Naive thymus-derived CD4-positive, alpha-beta T cell (primary cell): Measurements from ENCODE around the gene NUTM2F. TPM values are rescaled to one million over a fixed set of nuclear protein-coding genes. Genes with fewer than 3 reads are reported as not detected.

Experiments
- ATAC-seq: fragments of 150-1000 bp; cut with Tn5 transposase; 2 replicates; pipeline ENCODE4 v1.10.0; 2021; ENCODE audit warnings: mild to moderate bottlenecking, moderate library complexity
- CTCF ChIA-PET: fragments of 350-600 bp; sonication (Branson Sonifier 250); formaldehyde crosslinking; loops from one replicate; lab custom pipeline; 2021; ENCODE audit warnings: antibody characterized with exemption; lab: Charles Lee
- POLR2A ChIA-PET: fragments of 350-600 bp; sonication (Branson Sonifier 250); formaldehyde crosslinking; loops from one replicate; lab custom pipeline; 2021; ENCODE audit warnings: antibody characterized with exemption, inconsistent platforms; lab: Charles Lee
- DNase-seq, 9 donors: peaks; one replicate each; pipeline versions ENCODE4 v3.0.0 to v3.0.0-alpha.2; 2020 to 2022; ENCODE audit warnings: mixed read lengths in 1 of 9
- H3K27ac ChIP-seq: one replicate; pipeline ENCODE4 v1.7.0; 2013; ENCODE audit warnings: mild to moderate bottlenecking, low read depth, low read length, moderate library complexity
- H3K27me3 ChIP-seq, 2 donors: one replicate each; pipeline ENCODE4 v1.7.0; 2013; ENCODE audit warnings: low read length in 2 of 2, mild to moderate bottlenecking in 2 of 2, moderate library complexity in 2 of 2; ENCODE audit not compliant: control insufficient read depth in 2 of 2, insufficient read depth in 2 of 2
- H3K36me3 ChIP-seq, 3 experiments: 1 replicate in 2 of 3; 2 replicates in 1 of 3; pipeline ENCODE4 v1.7.0; 2013; ENCODE audit warnings: low read length in 3 of 3, mild to moderate bottlenecking in 3 of 3, moderate library complexity in 1 of 3; ENCODE audit not compliant: insufficient read depth in 3 of 3, control insufficient read depth in 2 of 3
- H3K4me1 ChIP-seq, 2 donors: one replicate each; pipeline ENCODE4 v1.7.0; 2013; ENCODE audit warnings: low read length in 2 of 2, mild to moderate bottlenecking in 2 of 2, moderate library complexity in 1 of 2; ENCODE audit not compliant: control insufficient read depth in 2 of 2, insufficient read depth in 2 of 2
- H3K4me3 ChIP-seq: 2 replicates; pipeline ENCODE4 v1.7.0; 2013; ENCODE audit warnings: mild to moderate bottlenecking, low read length
- H3K9me3 ChIP-seq, 3 experiments: 1 replicate in 2 of 3; 2 replicates in 1 of 3; pipeline ENCODE4 v1.7.0; 2013; ENCODE audit warnings: low read length in 3 of 3; ENCODE audit not compliant: control insufficient read depth in 2 of 3
- H3K27ac Mint-ChIP-seq, 9 donors: one replicate each; pipeline ENCODE4 v1.8.0; 2020 to 2022; ENCODE audit warnings: mixed read lengths in 9 of 9, mild to moderate bottlenecking in 8 of 9, moderate library complexity in 5 of 9, inconsistent platforms in 2 of 9
- H3K27me3 Mint-ChIP-seq, 5 donors: one replicate each; pipeline ENCODE4 v1.8.0; 2021 to 2022; ENCODE audit warnings: mixed read lengths in 5 of 5, mild to moderate bottlenecking in 1 of 5
- H3K36me3 Mint-ChIP-seq, 5 donors: one replicate each; pipeline ENCODE4 v1.8.0; 2020 to 2022; ENCODE audit warnings: mixed read lengths in 5 of 5, mild to moderate bottlenecking in 3 of 5, inconsistent platforms in 1 of 5
- H3K4me1 Mint-ChIP-seq, 7 donors: one replicate each; pipeline ENCODE4 v1.8.0; 2020 to 2022; ENCODE audit warnings: mixed read lengths in 7 of 7, mild to moderate bottlenecking in 3 of 7, inconsistent platforms in 1 of 7
- H3K4me3 Mint-ChIP-seq, 10 donors: one replicate each; pipeline ENCODE4 v1.8.0; 2020 to 2022; ENCODE audit warnings: mild to moderate bottlenecking in 10 of 10, mixed read lengths in 10 of 10, moderate library complexity in 6 of 10, inconsistent platforms in 2 of 10
- H3K9me3 Mint-ChIP-seq, 11 donors: one replicate each; pipeline ENCODE4 v1.8.0; 2020 to 2022; ENCODE audit warnings: mixed read lengths in 11 of 11, mild to moderate bottlenecking in 4 of 11, inconsistent platforms in 1 of 11, moderate library complexity in 1 of 11
- intact Hi-C, 2 donors: fragments of 100-400 bp; cut with micrococcal nuclease; formaldehyde crosslinking; loops; one replicate each; pipeline ENCODE4 v1.15.1; 2023
- polyA plus RNA-seq, 2 donors: library from polyadenylated mRNA; unstranded; fragments of 300-500 nt; fragmentation: Illumina TruSeq; gene quantifications; one replicate each; pipeline ENCODE4 v1.2.3, GENCODE V29; 2021
- total RNA-seq, 6 experiments: library from RNA in 5 of 6; stranded (reverse) in 5 of 6; gene quantifications; 1 replicate in 5 of 6; 2 replicates in 1 of 6; pipeline ENCODE4 v1.2.3 and lab custom pipeline; 2021 to 2026

Gene NUTM2F
- total and polyA plus RNA-seq, 7 experiments from 2014 or later, result not detected

DNA sequence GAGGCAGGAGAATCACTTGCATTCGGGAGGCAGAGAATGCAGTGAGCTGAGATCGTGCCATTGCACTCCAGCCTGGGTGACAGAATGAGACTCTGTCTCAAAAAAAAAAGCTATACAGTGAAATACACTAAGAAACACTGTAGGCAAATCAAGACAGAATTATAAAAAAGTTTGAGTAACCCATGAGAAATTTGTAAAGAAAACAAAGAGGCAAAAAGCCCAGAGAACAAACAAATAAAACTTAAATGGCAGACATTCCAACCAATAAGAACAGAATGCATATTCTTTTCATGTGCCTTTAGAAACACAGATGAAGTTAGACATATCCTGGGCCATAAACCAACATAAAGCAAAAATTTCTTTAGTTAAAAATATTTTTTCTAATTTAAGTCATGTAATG, 38.8 kb downstream of the NUTM2F start:
- intact Hi-C loops, result no loop called here
- no peaks in the 10 kb centered on the region for H3K4me1 ChIP-seq
- POLR2A ChIA-PET, result no interaction called here
- no peak overlapping the region for H3K27ac Mint-ChIP-seq
- H3K9me3 Mint-ChIP-seq, result peaks cover 0 to 5% (median 0%) of the 10 kb centered on the region in 11 donors
- peaks cover 0 to 59% (median 4%) of the 10 kb centered on the region in 3 experiments for H3K36me3 ChIP-seq
- H3K9me3 ChIP-seq, result no peaks in the 10 kb centered on the region
- ATAC-seq (no peak), DNase-seq (no peak)
- CTCF ChIA-PET, result no interaction called here
- no peak overlapping the region for H3K27ac ChIP-seq
- H3K4me3 Mint-ChIP-seq, result no peak overlapping the region
- H3K4me1 Mint-ChIP-seq, result peaks cover 0 to 4% (median 2%) of the 10 kb centered on the region in 7 donors
- H3K27me3 ChIP-seq, result no peaks in the 10 kb centered on the region
- peaks cover 24 to 76% (median 62%) of the 10 kb centered on the region in 5 donors for H3K36me3 Mint-ChIP-seq
- H3K4me3 ChIP-seq, result no peak overlapping the region
- H3K27me3 Mint-ChIP-seq, result no peaks in the 10 kb centered on the region

DNA sequence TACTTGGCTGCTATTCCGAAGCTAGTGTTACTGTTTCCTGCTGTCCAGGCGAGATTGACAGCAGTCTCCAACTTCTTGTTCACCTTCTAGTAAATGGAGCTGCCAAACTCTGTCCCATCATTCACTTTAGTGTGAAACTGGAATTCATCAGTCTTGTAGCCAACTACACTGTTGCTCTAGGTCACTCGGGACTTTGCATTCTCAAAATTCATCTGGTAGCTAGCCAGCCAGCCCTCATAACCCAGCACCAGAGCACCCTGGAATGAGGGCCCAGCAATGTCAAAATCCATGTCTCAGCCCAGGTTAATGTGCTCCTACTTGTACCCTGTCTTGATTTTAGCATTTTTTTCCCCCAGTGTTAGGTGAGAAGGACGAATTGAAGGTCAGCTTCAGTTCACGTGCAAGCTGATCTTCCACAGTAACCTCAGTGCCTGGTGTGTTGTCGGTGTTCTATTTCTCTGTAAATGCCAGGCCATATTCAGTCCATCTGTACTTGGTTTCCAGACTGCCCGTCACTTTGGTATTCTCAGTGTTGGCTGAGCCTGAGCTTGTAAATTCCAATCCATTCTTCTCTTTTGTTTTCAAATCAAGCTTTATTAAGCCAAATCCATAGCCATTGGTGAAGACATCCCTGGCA, 40.4 kb downstream of the NUTM2F start:
- Histone ChIP-seq H3K27me3 (no peaks in the 10 kb centered on the region), H3K9me3 (no peaks in the 10 kb centered on the region), H3K4me3 (no peak overlapping the region), H3K4me1 (no peaks in the 10 kb centered on the region), H3K36me3 (peaks cover 0 to 45% (median 0%) of the 10 kb centered on the region in 3 experiments), H3K27ac (no peak overlapping the region)
- H3K4me3 Mint-ChIP-seq, result no peak overlapping the region
- ATAC-seq (no peak), DNase-seq (no peak)
- H3K27me3 Mint-ChIP-seq, result no peaks in the 10 kb centered on the region
- peaks cover 0 to 4% (median 2%) of the 10 kb centered on the region in 7 donors for H3K4me1 Mint-ChIP-seq
- peaks cover 0 to 5% (median 0%) of the 10 kb centered on the region in 11 donors for H3K9me3 Mint-ChIP-seq
- peaks cover 16 to 68% (median 54%) of the 10 kb centered on the region in 5 donors for H3K36me3 Mint-ChIP-seq
- intact Hi-C loops, result no loop called here
- CTCF ChIA-PET, result no interaction called here
- POLR2A ChIA-PET, result interaction anchor here (0.9 kb wide), 1 partner anchor 45 kb away, joined by 3 read pairs; no protein-coding TSS in a partner anchor
- H3K27ac Mint-ChIP-seq, result no peak overlapping the region

DNA sequence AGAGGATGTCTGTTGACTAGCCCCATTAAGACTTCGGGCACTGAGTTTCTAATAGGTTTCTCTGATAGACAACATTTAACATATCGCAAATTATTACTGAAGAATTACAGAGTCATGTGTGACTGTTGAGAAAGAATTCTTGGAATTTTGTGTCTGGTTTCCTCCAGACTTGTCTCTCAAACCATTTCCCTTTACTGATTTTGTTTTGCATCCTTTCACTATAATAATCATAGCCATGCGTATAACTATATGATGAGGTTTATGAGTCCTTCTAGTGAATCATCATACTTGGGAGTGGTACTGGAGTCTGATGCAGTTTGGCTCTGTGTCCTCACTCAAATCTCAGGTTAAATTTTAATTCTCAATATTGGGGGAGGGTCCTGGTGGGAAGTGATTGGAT, 42.3 kb downstream of the NUTM2F start:
- peaks cover 0 to 8% (median 4%) of the 10 kb centered on the region in 7 donors for H3K4me1 Mint-ChIP-seq
- no peaks in the 10 kb centered on the region for H3K27me3 Mint-ChIP-seq
- Histone ChIP-seq H3K36me3 (peaks cover 0 to 41% (median 0%) of the 10 kb centered on the region in 3 experiments), H3K27ac (no peak overlapping the region), H3K4me3 (no peak overlapping the region), H3K27me3 (no peaks in the 10 kb centered on the region), H3K4me1 (no peaks in the 10 kb centered on the region), H3K9me3 (no peaks in the 10 kb centered on the region)
- H3K4me3 Mint-ChIP-seq, result no peak overlapping the region
- H3K36me3 Mint-ChIP-seq, result peaks cover 22 to 68% (median 56%) of the 10 kb centered on the region in 5 donors
- DNase-seq, result no peak
- ATAC-seq, result no peak
- ChIA-PET POLR2A (no interaction called here), CTCF (no interaction called here)
- intact Hi-C loops, result no loop called here
- H3K27ac Mint-ChIP-seq, result peak overlapping the region in 1 of 9 donors; percentile 76
- H3K9me3 Mint-ChIP-seq, result peaks cover 0 to 6% (median 0%) of the 10 kb centered on the region in 11 donors

DNA sequence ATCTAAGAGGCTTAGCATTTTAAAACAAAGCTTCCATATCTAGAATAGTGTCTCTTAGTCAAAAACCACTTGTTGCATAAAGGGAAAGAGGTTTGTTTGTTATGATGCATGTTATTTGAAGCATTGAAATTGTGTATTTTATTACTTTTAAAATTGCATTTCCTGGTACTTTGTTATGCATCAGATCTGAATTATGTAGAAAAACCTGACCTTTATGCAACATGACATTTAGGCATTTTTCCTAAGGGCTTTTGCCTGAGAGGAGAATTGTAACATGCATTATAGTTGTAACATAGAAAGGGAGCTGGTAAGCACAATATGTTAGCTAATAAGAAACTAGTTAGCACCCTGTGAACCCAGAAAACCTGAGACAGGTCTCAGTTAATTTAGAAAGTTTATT, 47.3 kb downstream of the NUTM2F start:
- peaks cover 32 to 76% (median 63%) of the 10 kb centered on the region in 5 donors for H3K36me3 Mint-ChIP-seq
- ATAC-seq (no peak), DNase-seq (no peak)
- no peak overlapping the region for H3K27ac Mint-ChIP-seq
- no peak overlapping the region for H3K27ac ChIP-seq
- H3K4me3 Mint-ChIP-seq, result no peak overlapping the region
- no peaks in the 10 kb centered on the region for H3K27me3 Mint-ChIP-seq
- ChIA-PET CTCF (interaction anchor here (0.5 to 0.7 kb wide), 2 partner anchors 14 to 16 kb away, joined by 3 read pairs; no protein-coding TSS in a partner anchor), POLR2A (no interaction called here)
- H3K9me3 Mint-ChIP-seq, result peaks cover 0 to 22% (median 3%) of the 10 kb centered on the region in 11 donors
- H3K9me3 ChIP-seq, result no peaks in the 10 kb centered on the region
- H3K27me3 ChIP-seq, result no peaks in the 10 kb centered on the region
- H3K4me1 Mint-ChIP-seq, result peaks cover 3 to 14% (median 6%) of the 10 kb centered on the region in 7 donors
- no peak overlapping the region for H3K4me3 ChIP-seq
- H3K4me1 ChIP-seq, result no peaks in the 10 kb centered on the region
- H3K36me3 ChIP-seq, result peaks cover 0 to 45% (median 3%) of the 10 kb centered on the region in 3 experiments
- intact Hi-C loops, result no loop called here

DNA sequence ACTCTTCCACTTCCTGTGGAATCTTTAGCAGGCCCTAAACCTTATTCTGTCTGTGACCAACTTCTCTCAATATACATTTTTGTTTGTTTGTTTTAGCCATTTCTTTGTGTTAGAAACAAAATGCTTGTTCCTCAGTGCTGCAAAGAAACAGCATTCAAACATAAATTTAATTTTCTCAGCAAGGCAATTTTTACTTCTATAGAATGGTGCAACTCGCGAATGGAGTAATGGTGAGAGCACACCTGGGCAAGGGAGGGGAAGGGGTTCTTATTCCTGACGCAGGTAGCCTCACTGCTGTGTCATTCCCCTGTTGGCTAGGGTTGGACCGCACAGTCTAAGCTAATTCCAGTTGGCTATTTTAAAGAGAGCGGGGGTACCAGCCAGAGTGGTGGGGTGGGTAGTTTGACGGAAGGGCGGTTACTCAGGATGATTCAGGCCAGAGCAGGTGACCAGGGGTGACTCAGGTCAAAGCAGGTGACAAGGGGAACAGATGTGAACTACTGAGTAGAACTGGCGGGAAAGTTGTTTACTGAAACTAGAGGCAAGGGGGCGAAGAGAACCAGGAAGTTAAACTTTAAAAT, 47.9 kb downstream of the NUTM2F start:
- H3K36me3 Mint-ChIP-seq, result peaks cover 30 to 76% (median 61%) of the 10 kb centered on the region in 5 donors
- Histone ChIP-seq H3K27me3 (no peaks in the 10 kb centered on the region), H3K9me3 (no peaks in the 10 kb centered on the region), H3K4me3 (no peak overlapping the region), H3K36me3 (peaks cover 0 to 42% (median 3%) of the 10 kb centered on the region in 3 experiments), H3K27ac (no peak overlapping the region), H3K4me1 (no peaks in the 10 kb centered on the region)
- peaks cover 0 to 22% (median 3%) of the 10 kb centered on the region in 11 donors for H3K9me3 Mint-ChIP-seq
- H3K27ac Mint-ChIP-seq, result no peak overlapping the region
- no peak overlapping the region for H3K4me3 Mint-ChIP-seq
- intact Hi-C loops, result no loop called here
- H3K27me3 Mint-ChIP-seq, result no peaks in the 10 kb centered on the region
- CTCF ChIA-PET, result interaction anchor here (0.5 to 0.7 kb wide), 2 partner anchors 13 to 16 kb away, joined by 3 read pairs; no protein-coding TSS in a partner anchor
- no peak for ATAC-seq
- peaks cover 3 to 14% (median 6%) of the 10 kb centered on the region in 7 donors for H3K4me1 Mint-ChIP-seq
- POLR2A ChIA-PET, result no interaction called here
- DNase-seq, result no peak

- no peak overlapping the region for H3K4me3 Mint-ChIP-seq
- Histone ChIP-seq H3K4me1 (no peaks in the 10 kb centered on the region), H3K36me3 (peaks cover 0 to 44% (median 3%) of the 10 kb centered on the region in 3 experiments), H3K27me3 (no peaks in the 10 kb centered on the region), H3K4me3 (no peak overlapping the region), H3K27ac (no peak overlapping the region), H3K9me3 (no peaks in the 10 kb centered on the region)
- H3K36me3 Mint-ChIP-seq, result peaks cover 30 to 80% (median 65%) of the 10 kb centered on the region in 5 donors
- no peak overlapping the region for H3K27ac Mint-ChIP-seq
- DNase-seq, result no peak
- intact Hi-C loops, result no loop called here
- no peak for ATAC-seq
- H3K27me3 Mint-ChIP-seq, result no peaks in the 10 kb centered on the region
- H3K9me3 Mint-ChIP-seq, result peaks cover 0 to 25% (median 4%) of the 10 kb centered on the region in 11 donors
- POLR2A ChIA-PET, result no interaction called here
- H3K4me1 Mint-ChIP-seq, result peaks cover 5 to 30% (median 15%) of the 10 kb centered on the region in 7 donors
- CTCF ChIA-PET, result no interaction called here
These were observed 50.4 kb downstream of the NUTM2F start for GRCh38 chr9:94277885-94278536.
